GM23248 (cell line): ENCODE measurements around the gene NPAS1.

Experiments used
- EZH2 ChIP-seq: fragments of 200-600 bp; sonication (generic); IDR thresholded peaks from 2 replicates; pipeline ENCODE4 v1.6.1; 2018; ENCODE audit warnings: antibody characterized with exemption, mild to moderate bottlenecking; ENCODE audit not compliant: insufficient read depth, poor library complexity, severe bottlenecking
- EZH2phosphoT487 ChIP-seq: fragments of 200-600 bp; sonication (generic); IDR thresholded peaks from 2 replicates; pipeline ENCODE4 v1.6.1; 2018; ENCODE audit warnings: antibody characterized with exemption, moderate library complexity, mild to moderate bottlenecking, low read depth; ENCODE audit not compliant: insufficient read depth

DNA sequence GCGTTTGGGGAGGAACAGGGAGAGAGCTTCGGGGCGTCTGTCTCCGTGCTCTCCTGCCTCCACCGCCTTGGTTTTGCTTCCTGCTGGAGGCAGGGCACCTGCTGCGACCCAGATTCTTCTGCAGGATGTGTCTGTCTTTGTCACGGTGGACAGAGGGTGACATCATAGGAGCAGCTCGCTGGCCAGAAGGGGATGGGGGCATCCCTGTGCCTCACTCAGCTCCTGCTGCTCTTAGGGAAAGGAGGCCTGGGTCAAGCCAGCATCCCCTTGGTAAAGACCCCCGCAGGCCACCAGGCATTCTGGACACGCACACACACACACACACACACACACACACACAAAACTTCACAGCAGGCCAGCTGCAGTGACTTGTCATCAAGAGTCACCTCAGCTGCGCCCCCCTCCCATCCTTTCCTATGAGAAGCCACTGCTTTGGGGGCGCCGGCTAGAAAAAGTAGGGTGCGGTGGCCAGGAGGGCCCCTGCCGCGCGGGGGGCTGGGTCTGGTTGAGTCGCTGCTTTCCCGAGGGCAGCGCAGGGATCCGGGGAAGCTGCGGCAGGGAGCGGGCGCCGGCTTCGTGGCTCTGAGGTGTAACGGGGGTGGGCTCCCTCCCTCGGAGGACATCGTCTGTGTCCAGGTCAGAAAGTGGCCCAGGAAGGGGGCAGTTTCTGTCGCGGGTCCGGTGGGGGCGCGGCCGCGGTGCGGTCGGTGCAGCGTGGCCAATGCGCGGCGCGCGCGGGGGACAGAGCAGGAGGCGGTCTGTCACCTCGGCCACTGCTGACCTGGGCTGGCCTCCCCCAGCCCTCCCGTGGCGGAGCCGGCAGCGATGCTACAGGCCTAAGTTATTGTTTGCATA, 15.8 kb upstream of the NPAS1 start:
- TF ChIP-seq EZH2 (no peak), EZH2phosphoT487 (no peak)
